HepG2 (cell line): ENCODE results near the gene PCAT6. TPM values are rescaled to one million over a fixed set of nuclear protein-coding genes. Genes with fewer than 3 reads are reported as not detected.

Experiments used
- DMAP1 ChIP-seq: IDR thresholded peaks from 2 replicates; pipeline ENCODE4 v1.6.1; 2016
- LRRFIP1 ChIP-seq: sonication (generic); formaldehyde crosslinking; conservative IDR thresholded peaks from 2 replicates; pipeline ENCODE4 v1.4.0; 2020; ENCODE audit warnings: missing genetic modification reagents
- RFX3 ChIP-seq: IDR thresholded peaks from 2 replicates; pipeline ENCODE4 v1.6.1; 2016; ENCODE audit warnings: missing biosample characterization, missing genetic modification reagents
- SMARCE1 ChIP-seq: fragments of 450-650 bp; IDR thresholded peaks from 2 replicates; pipeline ENCODE4 v1.6.1; 2017; ENCODE audit warnings: borderline replicate concordance
- SP1 ChIP-seq, 2 experiments: fragments of 450-650 bp in 1 of 2; sonication (generic) in 1 of 2; formaldehyde crosslinking in 1 of 2; IDR thresholded peaks; 2 replicates each; pipeline versions ENCODE4 v1.4.0 to v1.6.1; 2016 to 2020; ENCODE audit warnings: missing genetic modification reagents in 1 of 2
- ZNF275 ChIP-seq: sonication (generic); formaldehyde crosslinking; IDR thresholded peaks from 2 replicates; pipeline ENCODE4 v1.8.0; 2022; ENCODE audit warnings: missing genetic modification reagents, mild to moderate bottlenecking, inconsistent platforms, borderline replicate concordance
- ZNF318 ChIP-seq: sonication (generic); formaldehyde crosslinking; IDR thresholded peaks from 2 replicates; pipeline ENCODE4 v1.4.0; 2020; ENCODE audit warnings: mild to moderate bottlenecking, missing genetic modification reagents
- ZNF580 ChIP-seq: IDR thresholded peaks from 2 replicates; pipeline ENCODE4 v1.6.1; 2016; ENCODE audit warnings: low read depth, borderline replicate concordance
- ZNF678 ChIP-seq: sonication (generic); formaldehyde crosslinking; IDR thresholded peaks from 2 replicates; pipeline ENCODE4 v1.4.0; 2020; ENCODE audit warnings: mild to moderate bottlenecking, missing genetic modification reagents
- ZNF879 ChIP-seq: sonication (generic); formaldehyde crosslinking; IDR thresholded peaks from 2 replicates; pipeline ENCODE4 v1.8.1; 2023; ENCODE audit warnings: missing genetic modification reagents
- polyA plus RNA-seq, 8 experiments: library from polyadenylated mRNA; depleted of rRNA in 3 of 8; stranded (reverse) in 7 of 8; unstranded in 1 of 8; fragments of >200 nt; fragmentation: Illumina TruSeq in 4 of 8; extraction: Trizol in 4 of 8; gene quantifications; 2 replicates each; pipeline versions ENCODE4 v1.2.1 to v1.2.3, GENCODE V29; 2011 to 2016; ENCODE audit warnings: low read depth in 4 of 8, missing spikeins in 1 of 8, mixed read lengths in 1 of 8; ENCODE audit not compliant: insufficient read depth in 1 of 8
- total RNA-seq, 5 experiments: library from RNA; depleted of rRNA; stranded (reverse); fragments of >200 nt; fragmentation: Illumina TruSeq; extraction: Trizol; gene quantifications; 2 replicates each; pipeline ENCODE4 v1.2.3, GENCODE V29; 2016; ENCODE audit warnings: low read depth in 1 of 5
- TF ChIP-seq, protein P1 (sequence below): sonication (generic); formaldehyde crosslinking; IDR thresholded peaks from 2 replicates; pipeline ENCODE4 v1.5.0; 2020; ENCODE audit warnings: mild to moderate bottlenecking, missing genetic modification reagents, borderline replicate concordance

The PCAT6 gene
- total and polyA plus RNA-seq, 2 of the 13 experiments (the other 11 are each of a cell fraction or from before 2014, with no cell fraction given): 0.60 to 4.4 TPM

- TF ChIP-seq, protein P1, sequence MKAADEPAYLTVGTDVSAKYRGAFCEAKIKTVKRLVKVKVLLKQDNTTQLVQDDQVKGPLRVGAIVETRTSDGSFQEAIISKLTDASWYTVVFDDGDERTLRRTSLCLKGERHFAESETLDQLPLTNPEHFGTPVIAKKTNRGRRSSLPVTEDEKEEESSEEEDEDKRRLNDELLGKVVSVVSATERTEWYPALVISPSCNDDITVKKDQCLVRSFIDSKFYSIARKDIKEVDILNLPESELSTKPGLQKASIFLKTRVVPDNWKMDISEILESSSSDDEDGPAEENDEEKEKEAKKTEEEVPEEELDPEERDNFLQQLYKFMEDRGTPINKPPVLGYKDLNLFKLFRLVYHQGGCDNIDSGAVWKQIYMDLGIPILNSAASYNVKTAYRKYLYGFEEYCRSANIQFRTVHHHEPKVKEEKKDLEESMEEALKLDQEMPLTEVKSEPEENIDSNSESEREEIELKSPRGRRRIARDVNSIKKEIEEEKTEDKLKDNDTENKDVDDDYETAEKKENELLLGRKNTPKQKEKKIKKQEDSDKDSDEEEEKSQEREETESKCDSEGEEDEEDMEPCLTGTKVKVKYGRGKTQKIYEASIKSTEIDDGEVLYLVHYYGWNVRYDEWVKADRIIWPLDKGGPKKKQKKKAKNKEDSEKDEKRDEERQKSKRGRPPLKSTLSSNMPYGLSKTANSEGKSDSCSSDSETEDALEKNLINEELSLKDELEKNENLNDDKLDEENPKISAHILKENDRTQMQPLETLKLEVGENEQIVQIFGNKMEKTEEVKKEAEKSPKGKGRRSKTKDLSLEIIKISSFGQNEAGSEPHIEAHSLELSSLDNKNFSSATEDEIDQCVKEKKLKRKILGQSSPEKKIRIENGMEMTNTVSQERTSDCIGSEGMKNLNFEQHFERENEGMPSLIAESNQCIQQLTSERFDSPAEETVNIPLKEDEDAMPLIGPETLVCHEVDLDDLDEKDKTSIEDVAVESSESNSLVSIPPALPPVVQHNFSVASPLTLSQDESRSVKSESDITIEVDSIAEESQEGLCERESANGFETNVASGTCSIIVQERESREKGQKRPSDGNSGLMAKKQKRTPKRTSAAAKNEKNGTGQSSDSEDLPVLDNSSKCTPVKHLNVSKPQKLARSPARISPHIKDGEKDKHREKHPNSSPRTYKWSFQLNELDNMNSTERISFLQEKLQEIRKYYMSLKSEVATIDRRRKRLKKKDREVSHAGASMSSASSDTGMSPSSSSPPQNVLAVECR: peak; percentile 97
- no peak for TF ChIP-seq SP1 (IDR thresholded peaks at IDR 0.05)
- peak; percentile 78 for TF ChIP-seq SP1 (CRISPR knock-in tag; IDR thresholded peaks at IDR 0.05)
- TF ChIP-seq RFX3 (CRISPR knock-in tag): no peak
- no peak for TF ChIP-seq ZNF275 (CRISPR knock-in tag)
- TF ChIP-seq LRRFIP1 (CRISPR knock-in tag): no peak
- no peak; the same call in 1 of the 2 replicates for TF ChIP-seq ZNF879 (CRISPR knock-in tag)
- TF ChIP-seq SMARCE1: no peak
- TF ChIP-seq ZNF678 (CRISPR knock-in tag): peak; percentile 85; the same call in 1 of the 2 replicates
- TF ChIP-seq ZNF318 (CRISPR knock-in tag): no peak
- peak; percentile 72; the same call in 1 of the 2 replicates for TF ChIP-seq DMAP1 (CRISPR knock-in tag)
- TF ChIP-seq ZNF580 (CRISPR knock-in tag): peak; percentile 65; the same call in 1 of the 2 replicates
These were observed 2.6 kb upstream of the PCAT6 start, which contains the start of gene KDM5B (continued) for GRCh38 chr1:202807926-202808757.
